ENCODE measurements around the gene IRF7. TPM values are rescaled to one million over a fixed set of nuclear protein-coding genes. Genes with fewer than 3 reads are reported as not detected.
"Not testable (repeated sequence)": the region's sequence is repeated elsewhere in the genome, so short reads cannot be mapped to it uniquely, and the experiment has no call there.

IRF7 gene
- polyA plus RNA-seq, 6 donors from 2014 or later = 28.5 to 89.8 (median 50.2) TPM

DNA sequence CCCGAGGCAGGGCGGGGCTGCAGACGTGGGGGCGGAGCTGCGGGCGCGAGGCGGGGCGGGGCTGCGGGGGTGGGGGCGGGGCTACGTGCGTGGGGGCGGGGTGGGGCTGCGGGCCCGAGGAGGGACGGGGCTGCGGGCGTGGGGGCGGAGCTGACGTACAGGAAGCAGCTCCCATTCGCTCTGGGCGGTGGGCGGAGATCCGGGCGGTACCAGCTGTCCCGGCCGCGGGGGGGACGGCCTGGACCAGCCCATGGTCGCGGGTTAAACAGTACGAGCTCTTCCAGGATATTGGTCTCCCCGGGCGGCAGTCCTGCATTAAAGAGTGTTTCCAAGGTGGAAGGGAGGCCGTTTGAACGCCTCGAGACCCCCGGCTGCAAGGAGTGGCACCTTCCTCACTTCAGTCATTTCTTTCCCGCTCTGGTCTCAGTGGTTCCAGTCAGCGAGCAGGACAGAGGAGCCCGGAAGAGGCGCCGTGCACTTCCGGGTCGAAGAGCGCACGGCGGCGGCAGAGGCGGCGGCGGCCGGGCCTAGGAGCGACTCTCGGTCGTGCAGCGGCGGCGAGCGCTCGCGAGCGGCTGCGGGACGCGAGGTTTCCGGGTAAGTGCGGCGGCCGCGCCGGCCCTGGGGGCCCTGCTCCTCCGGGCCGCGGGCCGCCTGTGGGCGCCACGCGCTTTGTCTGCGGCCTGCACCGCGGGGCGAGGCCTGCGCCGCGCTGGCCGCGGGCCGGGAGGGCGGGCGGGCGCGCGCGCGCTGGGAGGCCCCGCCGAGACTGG is 39.6 kb downstream of the IRF7 start, which contains the start of gene PHRF1:
Gene PHRF1, plus strand, starts transcription at position 475 of the 773 bp plus-strand sequence. CDS start 5,043 bp downstream, outside the sequence.
- Mint-ChIP-seq H3K27me3 (peaks cover 0 to 15% (median 15%) of the 10 kb centered on the region in 3 donors), H3K9me3 (no peaks in the 10 kb centered on the region), H3K27ac (peak within 1 kb of the TSS; percentile 95 to 100 (median 98)), H3K36me3 (no peaks in the 10 kb centered on the region), H3K4me1 (peaks cover 19 to 47% (median 42%) of the 10 kb centered on the region in 3 donors), H3K4me3 (peak within 1 kb of the TSS; percentile 85 to 99 (median 98))
- DNase-seq = peak; percentile 96
- ATAC-seq (ENCODE audit: low read depth in 2 of 2) = peak; percentile 87 to 91

DNA sequence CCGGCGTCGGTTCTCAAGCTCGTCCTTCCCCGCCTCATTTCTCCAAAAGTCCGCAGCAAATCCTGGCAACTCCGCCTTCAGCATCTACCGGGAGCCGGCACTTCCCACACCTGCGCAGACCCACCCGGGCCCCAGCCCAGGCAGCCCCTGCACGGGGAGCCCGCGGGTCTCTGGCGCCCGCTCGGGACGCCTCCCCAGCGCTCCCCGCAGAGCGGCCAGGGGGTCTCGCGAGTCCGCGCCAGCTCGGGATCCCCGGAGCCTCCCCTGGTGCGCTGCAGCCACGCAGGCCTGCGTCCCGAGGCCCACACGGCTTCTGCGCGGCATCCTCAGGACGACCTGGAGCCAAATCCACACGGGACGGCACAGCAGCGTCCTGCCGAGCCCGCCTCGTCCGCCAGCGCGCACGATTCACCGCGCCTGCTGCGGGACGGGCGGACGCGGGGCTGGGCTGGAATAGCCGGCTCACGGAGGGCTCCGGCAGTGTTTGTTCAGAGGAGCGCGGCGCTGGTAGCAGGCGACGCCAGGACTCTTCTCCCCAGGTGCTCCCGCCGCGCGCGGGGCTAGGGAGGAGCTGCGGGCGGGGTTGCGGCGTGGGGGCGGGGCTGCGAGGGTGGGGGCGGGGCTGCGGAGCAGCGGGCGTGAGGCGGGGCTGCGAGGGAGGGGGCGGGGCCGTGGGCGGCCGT is 40.3 kb downstream of the IRF7 start:
- Mint-ChIP-seq H3K4me1 (peaks cover 16 to 40% (median 39%) of the 10 kb centered on the region in 3 donors), H3K27ac (peak overlapping the region in 3 of 6 donors; percentile 76 to 95 (median 93)), H3K36me3 (no peaks in the 10 kb centered on the region), H3K9me3 (no peaks in the 10 kb centered on the region), H3K27me3 (peaks cover 0 to 15% (median 15%) of the 10 kb centered on the region in 3 donors), H3K4me3 (peak overlapping the region; percentile 75 to 96 (median 86))
- DNase-seq (peak; percentile 60), ATAC-seq (ENCODE audit: low read depth in 2 of 2) (peak; percentile 35 to 39)

DNA sequence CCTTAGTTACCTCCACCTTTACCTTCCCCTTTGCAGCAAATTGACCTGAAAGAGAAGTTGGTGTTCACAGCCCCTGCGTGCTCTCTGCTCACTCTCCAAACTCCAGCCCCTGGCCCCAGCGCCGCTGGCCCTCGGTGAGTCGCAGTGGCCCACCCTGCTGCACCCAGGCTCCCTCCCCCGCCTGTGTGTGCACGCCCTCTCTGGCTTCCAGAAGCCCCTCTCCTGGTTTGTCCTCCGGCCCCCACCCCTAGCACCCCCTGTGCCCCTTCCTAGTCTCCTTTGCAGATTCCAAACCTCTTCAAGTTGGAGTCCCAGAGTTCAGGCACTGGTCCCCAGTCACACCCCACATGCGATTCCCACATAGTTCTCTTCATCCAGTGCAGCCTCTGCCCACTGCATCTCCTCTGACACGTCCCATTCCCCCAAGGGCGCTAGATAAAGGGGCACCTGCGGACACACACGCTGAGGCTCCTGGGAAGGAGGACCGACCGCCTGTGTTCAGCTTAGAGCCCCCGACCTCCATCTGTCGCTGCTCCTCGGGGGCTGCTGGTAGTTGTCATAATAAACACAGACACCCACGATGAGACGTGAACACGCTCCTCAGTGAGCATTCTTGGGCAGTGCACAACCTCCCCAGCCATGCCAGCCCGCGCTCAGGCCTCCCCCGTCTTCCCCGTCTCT is 41.0 kb downstream of the IRF7 start:
- H3K4me3 Mint-ChIP-seq = peak overlapping the region; percentile 75 to 96 (median 86)
- H3K36me3 Mint-ChIP-seq = no peaks in the 10 kb centered on the region
- ATAC-seq (ENCODE audit: low read depth in 2 of 2) (no peak), DNase-seq (no peak)
- no peaks in the 10 kb centered on the region for H3K9me3 Mint-ChIP-seq
- peak overlapping the region in 5 of 6 donors; percentile 2 to 93 (median 38) for H3K27ac Mint-ChIP-seq
- H3K4me1 Mint-ChIP-seq = peaks cover 12 to 35% (median 33%) of the 10 kb centered on the region in 3 donors
- peaks cover 0 to 15% (median 15%) of the 10 kb centered on the region in 3 donors for H3K27me3 Mint-ChIP-seq

DNA sequence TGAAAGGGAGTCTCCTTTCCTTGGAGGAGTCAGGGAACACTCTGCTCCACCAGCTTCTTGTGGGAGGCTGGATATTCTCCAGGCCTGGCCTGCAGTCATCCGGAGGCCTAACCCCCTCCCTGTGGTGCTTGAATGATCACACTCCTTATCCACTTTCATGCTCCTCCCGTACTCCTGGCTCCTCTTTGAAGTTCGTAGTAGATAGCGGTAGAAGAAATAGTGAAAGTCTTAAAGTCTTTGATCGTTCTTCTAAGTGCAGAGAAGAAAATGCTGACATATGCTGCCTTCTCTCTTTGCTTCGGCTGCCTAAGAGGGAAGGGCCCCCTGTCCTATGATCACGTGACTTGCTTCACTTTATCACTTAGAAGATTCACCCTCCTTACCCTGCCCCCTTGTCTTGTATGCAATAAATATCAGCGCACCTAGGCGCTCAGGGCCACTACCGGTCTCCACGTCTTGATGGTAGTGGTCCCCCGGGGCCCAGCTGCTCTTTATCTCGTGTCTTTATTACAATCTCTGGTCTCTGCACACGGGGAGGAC is 41.6 kb downstream of the IRF7 start:
- not testable (repeated sequence) for H3K36me3 Mint-ChIP-seq; DNase-seq; ATAC-seq (ENCODE audit: low read depth in 2 of 2); H3K9me3 Mint-ChIP-seq
- H3K27ac Mint-ChIP-seq = peak overlapping the region in 2 of 6 donors; percentile 16 to 64
- peak overlapping the region in 6 of 8 donors; percentile 3 to 96 (median 86) for H3K4me3 Mint-ChIP-seq
- H3K4me1 Mint-ChIP-seq = peaks cover 12 to 28% (median 26%) of the 10 kb centered on the region in 3 donors
- peaks cover 0 to 15% (median 15%) of the 10 kb centered on the region in 3 donors for H3K27me3 Mint-ChIP-seq

DNA sequence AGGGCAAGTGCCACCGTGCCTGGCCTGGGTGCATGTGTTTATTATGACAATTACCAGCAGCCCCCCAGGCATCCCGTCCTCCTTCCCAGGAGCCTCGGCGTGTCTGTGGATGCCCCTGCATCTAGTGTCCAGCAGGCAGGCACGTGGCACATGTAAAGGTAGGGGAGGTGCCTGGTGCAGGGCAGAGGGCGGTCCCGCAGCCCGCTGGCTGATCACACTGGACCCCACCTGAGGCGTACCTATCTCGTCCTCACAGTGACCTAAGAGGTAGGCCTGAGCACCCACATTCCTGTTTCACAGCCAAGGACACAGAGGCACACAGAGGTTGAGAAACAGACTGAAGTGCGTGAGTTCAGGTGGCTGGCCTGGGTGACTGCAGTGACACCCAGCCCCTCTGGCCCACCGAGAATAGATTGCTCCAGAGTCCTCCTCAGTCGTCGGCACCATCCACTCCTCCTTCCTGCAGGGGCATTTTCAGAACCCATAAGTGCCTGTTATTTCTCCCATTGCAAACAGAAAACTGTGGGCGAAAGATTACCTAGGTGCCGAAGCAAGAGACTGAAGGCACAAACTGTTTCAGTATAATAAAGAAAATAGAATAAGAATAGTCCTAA is 42.5 kb downstream of the IRF7 start:
- Mint-ChIP-seq H3K27ac (no peak overlapping the region), H3K4me1 (peaks cover 12 to 22% (median 19%) of the 10 kb centered on the region in 3 donors), H3K4me3 (peak overlapping the region in 3 of 8 donors; percentile 30 to 81 (median 69)), H3K9me3 (no peaks in the 10 kb centered on the region), H3K27me3 (peaks cover 0 to 15% (median 15%) of the 10 kb centered on the region in 3 donors), H3K36me3 (no peaks in the 10 kb centered on the region)
- ATAC-seq (ENCODE audit: low read depth in 2 of 2) (no peak), DNase-seq (no peak)

DNA sequence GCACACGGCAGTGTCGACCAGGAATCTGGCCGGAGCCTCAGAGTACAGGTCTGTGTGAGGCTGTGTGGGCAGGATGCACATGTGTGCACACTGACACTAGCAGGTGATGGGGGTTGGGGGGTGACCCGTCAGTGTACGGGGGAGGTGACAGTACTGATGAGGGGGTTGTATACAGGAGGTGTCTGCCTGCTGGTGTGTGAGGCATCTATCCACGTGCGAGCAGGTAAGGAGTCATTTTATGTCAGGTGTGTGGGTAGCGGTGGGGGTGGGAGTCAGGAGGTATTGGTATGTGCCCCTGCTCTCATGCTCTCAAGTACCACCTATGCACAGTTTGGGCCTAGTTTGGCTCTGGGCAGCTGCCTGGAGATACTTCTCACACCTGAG is 44.0 kb downstream of the IRF7 start:
- Mint-ChIP-seq H3K9me3 (no peaks in the 10 kb centered on the region), H3K36me3 (no peaks in the 10 kb centered on the region), H3K27ac (no peak overlapping the region), H3K4me1 (peaks cover 8 to 15% (median 12%) of the 10 kb centered on the region in 3 donors), H3K27me3 (peaks cover 0 to 15% (median 15%) of the 10 kb centered on the region in 3 donors), H3K4me3 (peak overlapping the region in 1 of 8 donors; percentile 24)
- ATAC-seq (ENCODE audit: low read depth in 2 of 2) (no peak), DNase-seq (no peak)

DNA sequence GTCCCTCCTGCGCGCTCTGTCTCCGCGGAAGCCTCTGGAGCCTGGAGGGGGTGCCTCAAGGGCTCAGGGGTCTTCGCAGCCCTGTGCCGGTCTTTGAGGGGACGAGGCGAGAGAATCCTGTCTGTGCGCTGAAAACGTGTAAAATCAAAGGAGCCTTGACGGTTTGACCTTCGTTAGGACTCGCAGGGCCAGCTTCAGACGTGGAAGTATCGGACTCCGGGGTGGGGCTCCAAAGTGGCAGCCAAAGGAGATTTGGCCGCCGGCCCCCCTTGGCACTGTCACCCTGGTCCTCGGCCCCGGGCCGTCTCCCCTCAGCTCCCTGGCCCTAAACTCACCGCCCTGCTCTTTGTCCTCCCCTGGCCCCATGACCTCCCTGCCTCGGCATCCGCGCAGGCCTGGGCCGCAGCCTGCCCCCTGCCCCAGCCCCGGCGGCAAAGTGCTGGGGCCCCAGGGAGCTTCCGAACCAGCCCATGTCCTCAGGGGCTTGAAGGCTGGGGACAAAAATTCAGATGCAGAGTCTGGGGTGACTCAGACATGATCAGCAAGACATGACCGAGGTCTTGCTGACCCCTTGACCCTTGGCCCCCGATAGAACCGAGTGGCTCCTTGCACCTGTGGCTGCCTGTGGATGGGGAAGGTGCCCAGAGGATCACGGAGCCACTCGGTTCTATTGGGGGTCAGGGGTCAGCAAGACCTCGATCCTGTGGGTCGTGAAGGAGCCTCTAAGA is 46.4 kb downstream of the IRF7 start:
- DNase-seq = no peak
- H3K4me1 Mint-ChIP-seq = peaks cover 0 to 7% (median 2%) of the 10 kb centered on the region in 3 donors
- ATAC-seq (ENCODE audit: low read depth in 2 of 2) = no peak
- peak overlapping the region in 2 of 6 donors; percentile 47 to 67 for H3K27ac Mint-ChIP-seq
- H3K36me3 Mint-ChIP-seq = no peaks in the 10 kb centered on the region
- H3K9me3 Mint-ChIP-seq = no peaks in the 10 kb centered on the region
- H3K27me3 Mint-ChIP-seq = peaks cover 0 to 4% (median 4%) of the 10 kb centered on the region in 3 donors
- peak overlapping the region; percentile 75 to 88 (median 79) for H3K4me3 Mint-ChIP-seq

DNA sequence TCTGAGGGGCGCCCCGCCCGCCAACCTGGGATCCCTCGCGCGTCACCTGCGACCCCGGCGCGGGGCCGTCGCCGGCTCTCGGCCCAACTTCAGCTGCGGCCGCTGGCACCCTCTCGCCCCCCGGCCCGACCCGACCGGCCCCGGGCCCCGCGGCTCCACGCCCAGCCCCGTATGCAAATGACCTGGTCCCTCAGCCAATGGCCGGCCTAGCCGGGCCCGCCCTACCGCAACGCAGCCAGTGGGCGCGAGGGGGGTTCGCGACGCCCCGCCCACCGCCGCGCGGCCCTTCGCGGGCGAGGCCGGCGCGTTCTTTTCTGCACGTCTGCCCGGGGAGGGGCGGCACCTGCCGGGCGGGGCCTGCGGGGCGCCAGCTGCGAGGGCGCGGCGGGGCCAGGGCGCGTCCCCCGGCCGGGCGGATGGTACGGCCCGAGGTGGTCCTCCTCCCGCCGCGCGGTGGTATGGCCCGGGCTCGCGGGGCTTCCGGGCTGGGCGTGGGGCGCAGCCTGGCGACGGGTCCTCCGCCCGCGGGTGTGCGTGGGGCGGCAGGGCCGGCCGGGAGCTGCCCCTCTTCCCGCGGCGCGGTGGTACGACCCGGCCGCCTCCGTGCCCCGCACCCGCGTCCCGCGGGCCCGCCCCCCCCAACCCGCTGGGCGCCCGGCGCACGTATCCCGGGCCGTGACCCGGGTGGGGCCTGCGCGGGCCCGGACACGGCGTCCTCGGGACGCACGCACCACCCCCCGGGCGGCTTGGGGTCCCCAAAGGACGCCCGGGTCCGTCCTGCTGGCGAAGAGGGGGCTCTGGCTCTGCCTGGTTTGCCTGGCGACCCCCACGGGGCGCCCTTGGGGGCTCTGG is 47.2 kb downstream of the IRF7 start:
- H3K27me3 Mint-ChIP-seq = no peaks in the 10 kb centered on the region
- peak overlapping the region; percentile 75 to 88 (median 79) for H3K4me3 Mint-ChIP-seq
- peak; percentile 90 to 93 for ATAC-seq (ENCODE audit: low read depth in 2 of 2)
- no peaks in the 10 kb centered on the region for H3K9me3 Mint-ChIP-seq
- H3K4me1 Mint-ChIP-seq = peaks cover 3 to 7% (median 4%) of the 10 kb centered on the region in 3 donors
- H3K27ac Mint-ChIP-seq = no peak overlapping the region
- no peaks in the 10 kb centered on the region for H3K36me3 Mint-ChIP-seq
- peak; percentile 96 for DNase-seq

DNA sequence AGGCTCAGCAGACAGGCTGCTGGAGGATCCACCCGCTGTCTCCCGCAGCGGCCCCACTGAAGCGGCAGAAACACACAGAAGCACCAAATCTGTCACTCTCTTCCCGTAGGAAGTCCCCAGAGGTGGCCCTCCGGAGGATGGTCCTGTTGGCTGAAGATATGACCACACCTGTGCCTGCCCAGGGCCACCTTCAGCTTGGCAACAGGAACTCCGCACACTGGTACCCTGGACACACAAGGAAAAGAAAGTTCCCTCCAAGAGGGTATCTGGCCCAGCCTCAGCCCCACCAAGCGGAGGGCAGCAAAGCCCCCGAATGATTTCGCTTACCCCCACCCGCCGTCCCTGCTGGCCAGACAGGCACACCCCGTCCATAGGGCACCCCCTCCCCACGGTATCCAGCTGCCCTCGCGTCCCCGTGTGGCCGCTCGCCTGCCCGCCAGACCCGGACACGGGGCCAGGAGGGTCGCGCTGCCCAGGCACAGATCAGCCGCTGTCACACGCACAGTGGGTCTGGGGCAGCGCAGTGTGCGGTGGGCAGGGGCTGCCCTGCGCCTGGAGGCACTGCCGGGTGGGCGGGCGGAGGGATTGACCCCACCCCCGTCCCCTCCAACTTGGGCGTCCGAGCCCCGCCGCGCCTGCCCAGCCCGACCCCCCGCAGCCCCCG is 48.0 kb downstream of the IRF7 start:
- peaks cover 3 to 7% (median 5%) of the 10 kb centered on the region in 3 donors for H3K4me1 Mint-ChIP-seq
- H3K27ac Mint-ChIP-seq = peak overlapping the region in 4 of 6 donors; percentile 15 to 74 (median 52)
- DNase-seq (no peak), ATAC-seq (ENCODE audit: low read depth in 2 of 2) (no peak)
- H3K4me3 Mint-ChIP-seq = peak overlapping the region; percentile 62 to 87 (median 81)
- no peaks in the 10 kb centered on the region for H3K27me3 Mint-ChIP-seq
- H3K9me3 Mint-ChIP-seq = no peaks in the 10 kb centered on the region
- no peaks in the 10 kb centered on the region for H3K36me3 Mint-ChIP-seq

DNA sequence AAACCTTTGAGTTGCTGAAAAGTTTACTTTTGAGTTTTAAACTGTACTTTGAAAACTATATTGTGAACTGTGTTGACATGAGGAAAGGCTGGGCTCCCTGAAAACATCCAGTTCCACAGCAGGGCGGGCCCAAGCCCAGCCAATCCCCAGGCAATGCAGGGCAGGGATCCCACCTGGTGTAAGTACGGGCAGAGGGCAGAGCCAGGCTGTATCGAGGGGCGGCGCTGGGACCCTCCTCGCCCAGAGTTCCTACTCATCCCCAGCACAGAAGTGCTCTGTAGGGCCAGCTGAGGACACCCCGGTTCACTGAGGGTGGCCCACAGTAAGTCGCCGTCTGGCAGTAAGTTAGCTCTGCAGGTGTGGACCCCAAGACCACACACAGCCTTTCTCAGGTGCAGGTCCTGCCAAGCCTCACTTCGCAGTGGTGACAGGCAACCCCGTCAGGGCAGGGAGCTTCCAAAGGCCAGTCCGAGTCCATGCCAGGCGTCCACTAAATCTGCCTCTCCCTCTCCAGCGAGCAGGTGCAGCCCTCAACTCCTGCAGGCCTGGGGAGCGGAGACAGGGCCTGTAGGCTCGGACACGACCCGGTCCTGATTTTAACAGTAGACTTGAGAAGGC is 48.6 kb downstream of the IRF7 start:
- Mint-ChIP-seq H3K36me3 (no peaks in the 10 kb centered on the region), H3K9me3 (no peaks in the 10 kb centered on the region), H3K27ac (peak overlapping the region in 4 of 6 donors; percentile 15 to 74 (median 52)), H3K4me1 (peaks cover 3 to 7% (median 5%) of the 10 kb centered on the region in 3 donors), H3K4me3 (peak overlapping the region; percentile 62 to 87 (median 81)), H3K27me3 (no peaks in the 10 kb centered on the region)
- DNase-seq (no peak), ATAC-seq (ENCODE audit: low read depth in 2 of 2) (no peak)
